GM12878 (cell line): ENCODE results near the gene UCHL5. TPM values are rescaled to one million over a fixed set of nuclear protein-coding genes. Genes with fewer than 3 reads are reported as not detected.

Source experiments
- ATAC-seq: fragments of 200-7000 bp; cut with Tn5 transposase; 3 replicates; pipeline ENCODE4 v1.9.1; 2020; ENCODE audit warnings: mild to moderate bottlenecking, moderate library complexity
- BruUV-seq: library from RNA; stranded (reverse); fragments of 400-500 nt; replicated peaks from 2 replicates; lab custom pipeline; 2021; lab: Mats Ljungman, UMichigan
- CTCF ChIA-PET: fragments of 300-600 bp; sonication (Branson Sonifier 250); formaldehyde crosslinking; extraction: SDS; loops from one replicate; lab custom pipeline; 2021; ENCODE audit warnings: inconsistent platforms; lab: Yijun Ruan, JAX
- POLR2A ChIA-PET: fragments of 350-600 bp; formaldehyde crosslinking; extraction: SDS; loops from one replicate; lab custom pipeline; 2021; ENCODE audit warnings: inconsistent platforms; lab: Charles Lee
- RAD21 ChIA-PET: fragments of 300-600 bp; sonication (Branson Sonifier 250); formaldehyde crosslinking; loops from one replicate; lab custom pipeline; 2023; ENCODE audit warnings: antibody characterized with exemption; ENCODE audit not compliant: unreplicated experiment; lab: Charles Lee
- SMC1A ChIA-PET: fragments of 300-600 bp; sonication (Branson Sonifier 250); formaldehyde crosslinking; loops from one replicate; lab custom pipeline; 2023; ENCODE audit not compliant: unreplicated experiment, uncharacterized antibody; lab: Charles Lee
- DNase-seq: peaks from one replicate; pipeline ENCODE4 v3.0.0-alpha.2; 2011; ENCODE audit warnings: low read depth, low spot score
- FAIRE-seq: peaks from 3 replicates; lab custom pipeline; 2011; peaks lifted over from hg19 to GRCh38; lab: Jason Lieb, UNC
- H2AFZ ChIP-seq: 2 replicates; pipeline ENCODE4 v1.6.0; 2011; ENCODE audit warnings: low read depth, low read length, control low read depth; ENCODE audit not compliant: control insufficient read depth
- H3K27ac ChIP-seq: 2 replicates; pipeline ENCODE4 v1.5.1; 2011; ENCODE audit warnings: control low read depth; ENCODE audit not compliant: control insufficient read depth, insufficient read depth
- H3K27me3 ChIP-seq, 2 experiments: replicated peaks in 1 of 2; 2 replicates each; pipeline versions ENCODE4 v1.6.0 to v1.6.1; 2011; ENCODE audit warnings: low read length in 1 of 2; ENCODE audit not compliant: control insufficient read depth in 2 of 2, insufficient read depth in 2 of 2
- H3K36me3 ChIP-seq, 2 experiments: 2 replicates each; pipeline ENCODE4 v1.5.1; 2011; ENCODE audit warnings: low read length in 1 of 2; ENCODE audit not compliant: control insufficient read depth in 2 of 2, insufficient read depth in 2 of 2
- H3K4me1 ChIP-seq: 2 replicates; pipeline ENCODE4 v1.6.1; 2011; ENCODE audit warnings: mild to moderate bottlenecking, low read length, moderate library complexity, mixed read lengths; ENCODE audit not compliant: control insufficient read depth, insufficient read depth
- H3K4me2 ChIP-seq: 2 replicates; pipeline ENCODE4 v1.6.0; 2011; ENCODE audit warnings: control low read depth; ENCODE audit not compliant: control insufficient read depth, insufficient read depth
- H3K4me3 ChIP-seq: fragments of 200-600 bp; sonication (generic); 2 replicates; pipeline ENCODE4 v1.5.1; 2016
- H3K79me2 ChIP-seq: 2 replicates; pipeline ENCODE4 v1.6.0; 2011; ENCODE audit warnings: low read length; ENCODE audit not compliant: control insufficient read depth, insufficient read depth
- H3K9ac ChIP-seq: 2 replicates; pipeline ENCODE4 v1.8.0; 2011; ENCODE audit warnings: low read length, control low read depth, mixed read lengths; ENCODE audit not compliant: control insufficient read depth, insufficient read depth
- H3K9me3 ChIP-seq: replicated peaks from 3 replicates; pipeline ENCODE4 v1.5.1; 2011; ENCODE audit warnings: mild to moderate bottlenecking, low read length; ENCODE audit not compliant: control insufficient read depth, insufficient read depth
- H4K20me1 ChIP-seq: 2 replicates; pipeline ENCODE4 v1.6.0; 2011; ENCODE audit not compliant: control insufficient read depth, insufficient read depth
- ASH2L ChIP-seq: fragments of 300-600, 200-600 bp; sonication (generic); IDR thresholded peaks from 2 replicates; pipeline ENCODE4 v1.6.1; 2017; ENCODE audit warnings: low read depth, mild to moderate bottlenecking, borderline replicate concordance
- BHLHE40 ChIP-seq, 2 experiments: fragments of 450-650 bp in 1 of 2; IDR thresholded peaks; 2 replicates each; pipeline ENCODE4 v1.6.1; 2011 to 2017; ENCODE audit warnings: low read depth in 2 of 2, borderline replicate concordance in 1 of 2, improper control_type of control experiment in 1 of 2, low read length in 1 of 2, mild to moderate bottlenecking in 1 of 2
- CBFB ChIP-seq: IDR thresholded peaks from 2 replicates; pipeline ENCODE4 v1.6.1; 2016; ENCODE audit warnings: antibody characterized with exemption, low read depth
- E2F8 ChIP-seq: fragments of 450-650 bp; IDR thresholded peaks from 2 replicates; pipeline ENCODE4 v1.6.1; 2018; ENCODE audit warnings: mild to moderate bottlenecking, low read depth, moderate library complexity; ENCODE audit not compliant: partially characterized antibody
- ESRRA ChIP-seq: IDR thresholded peaks from 2 replicates; pipeline ENCODE4 v1.6.1; 2012; ENCODE audit warnings: mild to moderate bottlenecking, low read length, improper control_type of control experiment
- POLR2AphosphoS2 ChIP-seq: IDR thresholded peaks from 2 replicates; pipeline ENCODE4 v1.6.1; 2011; ENCODE audit warnings: low read depth, mild to moderate bottlenecking, low read length, improper control_type of control experiment, moderate library complexity
- SMAD5 ChIP-seq: IDR thresholded peaks from 2 replicates; pipeline ENCODE4 v1.6.1; 2016; ENCODE audit warnings: antibody characterized with exemption, low read depth
- ZNF622 ChIP-seq: fragments of 450-650 bp; IDR thresholded peaks from 2 replicates; pipeline ENCODE4 v1.6.1; 2017; ENCODE audit warnings: mild to moderate bottlenecking, inconsistent platforms
- WGBS: methylation state at CpG from one replicate; pipeline ENCODE4 v1.1.6; 2016; ENCODE audit warnings: low lambda C conversion rate; ENCODE audit not compliant: insufficient replicate concordance, insufficient coverage; ENCODE audit errors: missing lambda C conversion rate; 5-methylcytosine and 5-hydroxymethylcytosine counted together
- in situ Hi-C: fragments of 300-500 bp; cut with MboI; formaldehyde crosslinking; loops from 9 replicates; pipeline ENCODE4 v1.14.3; 2018; ENCODE audit warnings: mixed read lengths
- intact Hi-C: fragments of 100-400 bp; cut with micrococcal nuclease; formaldehyde crosslinking; loops from one replicate; pipeline ENCODE4 v1.14.2; 2022; ENCODE audit not compliant: unreplicated experiment
- polyA plus RNA-seq, 11 experiments: library from polyadenylated mRNA; depleted of rRNA in 4 of 11; unstranded in 6 of 11; stranded (reverse) in 5 of 11; fragments of >200 nt; fragmentation: Nextera tagmentation in 4 of 11; fragmentation: Illumina TruSeq in 1 of 11; extraction: Ambion mirVana in 4 of 11; extraction: Trizol in 1 of 11; gene quantifications; 1 replicate in 1 of 11; 2 replicates in 10 of 11; pipeline versions ENCODE4 v1.2.1 to v1.2.3, GENCODE V29; 2011 to 2016; ENCODE audit warnings: inconsistent platforms in 2 of 11, missing spikeins in 2 of 11, low read depth in 1 of 11
- total RNA-seq, 4 experiments: library from RNA; depleted of rRNA in 3 of 4; stranded (reverse); fragments of >200 nt in 3 of 4; fragmentation: Illumina TruSeq in 1 of 4; extraction: Trizol in 1 of 4; gene quantifications; 2 replicates each; pipeline versions ENCODE4 v1.2.1 to v1.2.3, GENCODE V29; 2013 to 2021

UCHL5 gene
- total and polyA plus RNA-seq, 10 of the 15 experiments (the other 5 are each of a cell fraction or from before 2014, with no cell fraction given), result 30.1 to 179 (median 60.1) TPM

GRCh38 chr1:193103759-193104501, 44.8 kb upstream of the UCHL5 start:
- Histone ChIP-seq H3K9ac (peak overlapping the region; percentile 81), H3K36me3 (peaks cover 0 to 9% of the 10 kb centered on the region in 2 experiments; a peak in 1 of 4 replicates), H3K4me2 (peak overlapping the region; percentile 75), H3K9me3 (no peaks in the 10 kb centered on the region), H3K4me1 (no peaks in the 10 kb centered on the region), H4K20me1 (no peaks in the 10 kb centered on the region), H3K27me3 (no peaks in the 10 kb centered on the region), H2AFZ (peak overlapping the region; percentile 96), H3K79me2 (peaks cover 18% of the 10 kb centered on the region), H3K4me3 (peak overlapping the region; percentile 87), H3K27ac (peak overlapping the region; percentile 46; the same call in 1 of the 2 replicates)
- DNase-seq (no peak), FAIRE-seq (no peak), ATAC-seq (no peak; the same call in 2 of the 3 replicates)
- ChIA-PET CTCF (interaction anchor here (0.8 to 2.3 kb wide), 14 partner anchors 14 to 88 kb away, joined by 3 to 10 read pairs (median 4); partner anchors contain the start of genes CDC73, RO60 and UCHL5), POLR2A (interaction anchor here (0.5 to 3.2 kb wide), 8 partner anchors 17 to 210 kb away, joined by 3 to 26 read pairs (median 4); partner anchors contain the start of genes CDC73, RO60 and UCHL5), SMC1A (interaction anchor here (0.7 to 4.1 kb wide), 12 partner anchors 10 to 60 kb away, joined by 3 to 24 read pairs (median 4); partner anchors contain the start of gene UCHL5), RAD21 (interaction anchor here (0.8 to 2.5 kb wide), 8 partner anchors 15 to 292 kb away, joined by 3 to 14 read pairs (median 8); partner anchors contain the start of genes CDC73, RO60 and UCHL5)
- whole genome bisulfite sequencing, result 64% methylated on average over 9 of the region's 9 CpGs
- BruUV-seq, result no TSS peak
- intact Hi-C loops, result loop anchor here (2.0 kb wide), 1 partner anchor 37 kb away; no protein-coding TSS in a partner anchor
- in situ Hi-C loops, result no loop called here
- no peak for TF ChIP-seq ZNF622
- no peak for TF ChIP-seq CBFB
- no peak for TF ChIP-seq POLR2AphosphoS2
- no peak for TF ChIP-seq ESRRA
- no peak for TF ChIP-seq ASH2L
- TF ChIP-seq E2F8, result no peak
- TF ChIP-seq BHLHE40 (IDR thresholded peaks at IDR 0.05; ENCODE audit: borderline replicate concordance in 1 of 2, low read depth in 2 of 2, low read length in 1 of 2), result no peak
- TF ChIP-seq SMAD5, result no peak
- TF ChIP-seq, all 136 proteins: peak for 0
